Effector memory CD8-positive, alpha-beta T cell (primary cell): ENCODE results near the gene METTL16.

Experiments used
- ATAC-seq: fragments of 150-1000 bp; cut with Tn5 transposase; replicated peaks from 2 replicates; pipeline ENCODE4 v1.10.0; 2021; ENCODE audit warnings: mild to moderate bottlenecking, moderate library complexity
- DNase-seq, 3 experiments: peaks; one replicate each; pipeline ENCODE4 v3.0.0; 2021
- H3K27ac Mint-ChIP-seq, 2 donors: one replicate each; pipeline ENCODE4 v1.8.0; 2022; ENCODE audit warnings: mild to moderate bottlenecking in 2 of 2, mixed read lengths in 2 of 2, moderate library complexity in 2 of 2
- H3K27me3 Mint-ChIP-seq, 2 donors: one replicate each; pipeline ENCODE4 v1.8.0; 2022; ENCODE audit warnings: mixed read lengths in 2 of 2
- H3K36me3 Mint-ChIP-seq: one replicate; pipeline ENCODE4 v1.8.0; 2022; ENCODE audit warnings: mild to moderate bottlenecking, moderate library complexity, mixed read lengths; ENCODE audit not compliant: insufficient read depth
- H3K4me1 Mint-ChIP-seq, 2 donors: one replicate each; pipeline ENCODE4 v1.8.0; 2022; ENCODE audit warnings: low read depth in 2 of 2, mixed read lengths in 2 of 2
- H3K4me3 Mint-ChIP-seq, 2 donors: one replicate each; pipeline ENCODE4 v1.8.0; 2022; ENCODE audit warnings: mild to moderate bottlenecking in 2 of 2, mixed read lengths in 2 of 2, moderate library complexity in 2 of 2
- H3K9me3 Mint-ChIP-seq, 2 donors: one replicate each; pipeline ENCODE4 v1.8.0; 2022; ENCODE audit warnings: mixed read lengths in 2 of 2

The METTL16 gene

GRCh38 chr17:2391597-2392251 is 120.0 kb downstream of the METTL16 start:
- H3K27ac Mint-ChIP-seq, result peak overlapping the region; percentile 97 to 98
- peaks cover 71% of the 10 kb centered on the region for H3K36me3 Mint-ChIP-seq
- H3K4me3 Mint-ChIP-seq, result peak overlapping the region; percentile 89 to 91
- H3K4me1 Mint-ChIP-seq, result peaks cover 37 to 40% of the 10 kb centered on the region in 2 donors
- DNase-seq, result no peak
- H3K27me3 Mint-ChIP-seq, result no peaks in the 10 kb centered on the region
- no peaks in the 10 kb centered on the region for H3K9me3 Mint-ChIP-seq
- ATAC-seq, result no peak

- peak overlapping the region; percentile 97 to 98 for H3K27ac Mint-ChIP-seq
Measured at GRCh38 chr17:2390199-2390836, 121.4 kb downstream of the METTL16 start.

GRCh38 chr17:2388683-2389055 is 123.0 kb downstream of the METTL16 start:
- H3K36me3 Mint-ChIP-seq, result peaks cover 68% of the 10 kb centered on the region
- DNase-seq (no peak), ATAC-seq (no peak)
- H3K4me1 Mint-ChIP-seq, result peaks cover 20 to 24% of the 10 kb centered on the region in 2 donors
- no peaks in the 10 kb centered on the region for H3K9me3 Mint-ChIP-seq
- H3K4me3 Mint-ChIP-seq, result no peak overlapping the region
- H3K27ac Mint-ChIP-seq, result peak overlapping the region; percentile 86 to 98
- no peaks in the 10 kb centered on the region for H3K27me3 Mint-ChIP-seq

More at GRCh38 chr17:2390199-2390836, 121.4 kb downstream of the METTL16 start:
- H3K9me3 Mint-ChIP-seq, result no peaks in the 10 kb centered on the region
- H3K4me1 Mint-ChIP-seq, result peaks cover 28 to 33% of the 10 kb centered on the region in 2 donors
- peaks cover 71% of the 10 kb centered on the region for H3K36me3 Mint-ChIP-seq
- ATAC-seq, result no peak
- no peaks in the 10 kb centered on the region for H3K27me3 Mint-ChIP-seq
- no peak for DNase-seq
- H3K4me3 Mint-ChIP-seq, result no peak overlapping the region

- Mint-ChIP-seq H3K27me3 (no peaks in the 10 kb centered on the region), H3K9me3 (no peaks in the 10 kb centered on the region), H3K4me1 (peaks cover 23 to 24% of the 10 kb centered on the region in 2 donors), H3K36me3 (peaks cover 64% of the 10 kb centered on the region), H3K27ac (peak overlapping the region; percentile 67 to 86), H3K4me3 (no peak overlapping the region)
- ATAC-seq (no peak), DNase-seq (no peak)
Measured at GRCh38 chr17:2388020-2388682, 123.5 kb downstream of the METTL16 start.

GRCh38 chr17:2387086-2388019 is 124.3 kb downstream of the METTL16 start:
- ATAC-seq (no peak), DNase-seq (no peak)
- H3K4me1 Mint-ChIP-seq, result peaks cover 21 to 22% of the 10 kb centered on the region in 2 donors
- H3K36me3 Mint-ChIP-seq, result peaks cover 60% of the 10 kb centered on the region
- H3K27ac Mint-ChIP-seq, result peak overlapping the region in 1 of 2 donors; percentile 67
- H3K27me3 Mint-ChIP-seq, result no peaks in the 10 kb centered on the region
- H3K4me3 Mint-ChIP-seq, result no peak overlapping the region
- H3K9me3 Mint-ChIP-seq, result no peaks in the 10 kb centered on the region

GRCh38 chr17:2386400-2387085 is 125.1 kb downstream of the METTL16 start:
- peaks cover 55% of the 10 kb centered on the region for H3K36me3 Mint-ChIP-seq
- no peak overlapping the region for H3K27ac Mint-ChIP-seq
- H3K9me3 Mint-ChIP-seq, result no peaks in the 10 kb centered on the region
- no peak for DNase-seq
- H3K4me3 Mint-ChIP-seq, result no peak overlapping the region
- no peak for ATAC-seq
- H3K27me3 Mint-ChIP-seq, result no peaks in the 10 kb centered on the region
- H3K4me1 Mint-ChIP-seq, result peaks cover 13 to 14% of the 10 kb centered on the region in 2 donors

- Mint-ChIP-seq H3K4me1 (peaks cover 9 to 11% of the 10 kb centered on the region in 2 donors), H3K27ac (peak overlapping the region in 1 of 2 donors; percentile 22), H3K27me3 (no peaks in the 10 kb centered on the region), H3K9me3 (no peaks in the 10 kb centered on the region), H3K4me3 (no peak overlapping the region), H3K36me3 (peaks cover 65% of the 10 kb centered on the region)
- DNase-seq (no peak), ATAC-seq (no peak)
Measured at GRCh38 chr17:2385240-2386210, 126.2 kb downstream of the METTL16 start.

- ATAC-seq (no peak), DNase-seq (no peak)
- H3K27me3 Mint-ChIP-seq, result no peaks in the 10 kb centered on the region
- peaks cover 7 to 11% of the 10 kb centered on the region in 2 donors for H3K4me1 Mint-ChIP-seq
- no peak overlapping the region for H3K4me3 Mint-ChIP-seq
- peaks cover 63% of the 10 kb centered on the region for H3K36me3 Mint-ChIP-seq
- H3K9me3 Mint-ChIP-seq, result no peaks in the 10 kb centered on the region
- H3K27ac Mint-ChIP-seq, result peak overlapping the region; percentile 38 to 86
Measured at GRCh38 chr17:2384439-2385127, 127.1 kb downstream of the METTL16 start.

GRCh38 chr17:2383628-2384167 is 128.0 kb downstream of the METTL16 start:
- Mint-ChIP-seq H3K9me3 (no peaks in the 10 kb centered on the region), H3K27me3 (no peaks in the 10 kb centered on the region), H3K4me3 (peak overlapping the region in 1 of 2 donors; percentile 50), H3K27ac (peak overlapping the region; percentile 38 to 86), H3K36me3 (peaks cover 63% of the 10 kb centered on the region), H3K4me1 (peaks cover 5 to 8% of the 10 kb centered on the region in 2 donors)
- ATAC-seq (no peak), DNase-seq (no peak)

- Mint-ChIP-seq H3K4me3 (no peak overlapping the region), H3K27me3 (no peaks in the 10 kb centered on the region), H3K36me3 (peaks cover 55% of the 10 kb centered on the region), H3K27ac (peak overlapping the region in 1 of 2 donors; percentile 60), H3K9me3 (no peaks in the 10 kb centered on the region), H3K4me1 (peaks cover 0 to 3% of the 10 kb centered on the region in 2 donors)
- ATAC-seq, result no peak
- DNase-seq, result no peak
Measured at GRCh38 chr17:2380950-2381649, 130.6 kb downstream of the METTL16 start.
